DND-41 (cell line): ENCODE results near the gene ZNF83.
A peak's percentile ranks its signal among the peaks of the same experiment; 100 is the strongest.
"Not testable (repeated sequence)": the region's sequence is repeated elsewhere in the genome, so short reads cannot be mapped to it uniquely, and the experiment has no call there.

Experiments used
- EZH2 ChIP-seq: IDR thresholded peaks from 3 replicates; pipeline ENCODE4 v1.6.1; 2012; ENCODE audit warnings: borderline replicate concordance, low read depth, mild to moderate bottlenecking, moderate library complexity, low read length, inconsistent platforms; ENCODE audit not compliant: severe bottlenecking
- TF ChIP-seq, protein P1 (sequence below): IDR thresholded peaks from 2 replicates; pipeline ENCODE4 v1.5.1; 2012; ENCODE audit warnings: borderline replicate concordance, low read length, moderate library complexity, mild to moderate bottlenecking; ENCODE audit not compliant: poor library complexity, severe bottlenecking; ENCODE audit errors: extremely low read depth

- TF ChIP-seq, protein P1, sequence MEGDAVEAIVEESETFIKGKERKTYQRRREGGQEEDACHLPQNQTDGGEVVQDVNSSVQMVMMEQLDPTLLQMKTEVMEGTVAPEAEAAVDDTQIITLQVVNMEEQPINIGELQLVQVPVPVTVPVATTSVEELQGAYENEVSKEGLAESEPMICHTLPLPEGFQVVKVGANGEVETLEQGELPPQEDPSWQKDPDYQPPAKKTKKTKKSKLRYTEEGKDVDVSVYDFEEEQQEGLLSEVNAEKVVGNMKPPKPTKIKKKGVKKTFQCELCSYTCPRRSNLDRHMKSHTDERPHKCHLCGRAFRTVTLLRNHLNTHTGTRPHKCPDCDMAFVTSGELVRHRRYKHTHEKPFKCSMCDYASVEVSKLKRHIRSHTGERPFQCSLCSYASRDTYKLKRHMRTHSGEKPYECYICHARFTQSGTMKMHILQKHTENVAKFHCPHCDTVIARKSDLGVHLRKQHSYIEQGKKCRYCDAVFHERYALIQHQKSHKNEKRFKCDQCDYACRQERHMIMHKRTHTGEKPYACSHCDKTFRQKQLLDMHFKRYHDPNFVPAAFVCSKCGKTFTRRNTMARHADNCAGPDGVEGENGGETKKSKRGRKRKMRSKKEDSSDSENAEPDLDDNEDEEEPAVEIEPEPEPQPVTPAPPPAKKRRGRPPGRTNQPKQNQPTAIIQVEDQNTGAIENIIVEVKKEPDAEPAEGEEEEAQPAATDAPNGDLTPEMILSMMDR = peak; percentile 44
- not testable (repeated sequence) for TF ChIP-seq EZH2
These were observed 36.2 kb downstream of the ZNF83 start for GRCh38 chr19:52601974-52602366.
